Activated CD8-positive, alpha-beta memory T cell treated with anti-CD3 and anti-CD28 coated beads for 48 hours (primary cell): ENCODE data around the gene DNM1.
"Not testable (repeated sequence)": the region's sequence is repeated elsewhere in the genome, so short reads cannot be mapped to it uniquely, and the experiment has no call there.

Source experiments
- DNase-seq, 3 experiments: peaks; one replicate each; pipeline ENCODE4 v3.0.0-alpha.2; 2020; ENCODE audit warnings: low read depth in 2 of 3, low spot score in 2 of 3

Gene DNM1

DNA sequence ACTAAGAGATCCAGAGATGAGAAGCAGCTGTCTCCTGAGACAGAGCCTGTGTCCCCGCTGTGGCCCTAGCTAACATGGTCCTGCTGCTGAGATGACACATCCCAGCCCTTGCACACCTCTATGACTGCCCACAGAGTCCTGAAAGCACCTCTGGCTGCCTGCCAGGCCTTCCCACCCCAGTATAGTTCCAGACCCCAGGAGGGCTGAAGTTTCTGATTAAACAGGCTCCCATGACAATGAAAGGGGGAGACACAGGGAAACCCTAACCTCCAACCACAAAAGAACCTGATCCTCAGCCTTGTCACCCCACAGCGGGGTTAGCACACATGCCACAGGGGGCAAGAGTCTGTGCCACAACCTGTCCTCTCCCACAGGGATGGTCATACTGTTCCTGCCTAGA is 27.5 kb upstream of the DNM1 start:
- DNase-seq, result no peak

DNA sequence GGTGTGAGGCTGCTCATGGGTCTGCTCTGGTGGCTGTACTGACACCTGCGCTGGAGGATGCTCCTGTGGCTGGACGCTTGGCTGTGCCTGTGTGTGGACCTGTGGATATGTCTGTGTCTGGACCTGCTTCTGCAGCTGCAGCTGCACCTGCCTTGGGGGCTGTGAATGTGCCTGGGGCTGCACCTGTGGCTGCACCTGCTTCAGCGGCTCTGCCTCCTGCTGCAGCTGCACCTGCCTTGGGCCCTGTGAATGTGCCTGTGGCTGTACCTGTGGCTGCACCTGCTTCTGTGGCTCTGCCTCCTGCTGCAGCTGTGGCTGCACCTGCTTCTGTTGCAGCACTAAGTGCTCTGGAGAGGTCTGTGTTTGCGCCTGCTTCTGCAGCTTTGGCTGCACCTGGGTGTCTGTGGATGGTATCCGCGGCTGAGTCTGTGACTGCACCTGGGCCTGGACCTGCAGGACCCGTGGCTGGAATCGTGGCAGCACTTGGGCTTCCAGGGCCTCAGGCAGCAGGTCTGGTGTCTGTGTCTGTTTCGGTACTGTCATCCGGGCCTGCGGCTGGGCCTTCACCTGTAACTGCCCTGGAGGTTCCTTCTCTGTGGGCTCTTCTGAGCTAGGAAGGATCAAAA is 24.3 kb upstream of the DNM1 start:
- DNase-seq, result no peak

DNA sequence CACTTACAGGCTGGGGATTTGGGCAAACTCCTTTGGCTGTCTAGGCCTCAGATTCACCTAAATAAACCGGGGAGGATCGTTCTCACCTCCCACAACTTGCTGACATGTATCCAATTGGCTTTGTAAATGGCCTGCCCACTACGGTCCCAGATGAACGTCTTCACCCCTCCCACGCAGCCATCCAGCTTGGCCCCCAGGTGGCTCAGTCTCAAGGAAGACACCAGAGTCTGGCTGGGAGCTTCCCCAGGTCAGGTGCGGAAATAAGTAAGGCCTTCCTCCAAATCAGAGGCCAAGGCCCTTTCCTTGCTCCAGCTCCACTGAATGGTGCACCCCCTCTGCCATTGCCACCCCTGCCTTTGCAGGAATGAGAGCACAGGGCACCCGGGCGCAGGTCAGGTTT is 23.2 kb upstream of the DNM1 start:
- no peak for DNase-seq

DNA sequence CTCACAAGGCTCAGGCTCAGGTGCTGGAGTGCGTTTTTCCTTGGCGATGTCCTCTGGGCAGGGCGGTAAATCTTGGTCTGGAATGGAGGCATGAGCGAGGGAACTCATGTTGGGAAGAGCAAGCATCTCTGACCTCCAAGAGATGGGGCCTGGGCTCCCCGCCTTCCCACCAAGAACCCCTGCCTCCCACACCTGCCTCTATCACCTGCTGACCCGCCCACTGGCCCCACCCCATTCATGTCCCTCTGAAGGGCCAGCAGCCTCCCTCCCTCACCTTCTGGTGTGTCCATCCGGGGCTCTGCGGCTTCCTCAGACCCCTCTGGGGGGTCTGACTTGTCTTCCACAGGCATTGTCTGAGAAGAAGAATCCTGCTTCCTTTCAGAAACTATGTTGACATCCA is 22.7 kb upstream of the DNM1 start:
- DNase-seq, result no peak

DNA sequence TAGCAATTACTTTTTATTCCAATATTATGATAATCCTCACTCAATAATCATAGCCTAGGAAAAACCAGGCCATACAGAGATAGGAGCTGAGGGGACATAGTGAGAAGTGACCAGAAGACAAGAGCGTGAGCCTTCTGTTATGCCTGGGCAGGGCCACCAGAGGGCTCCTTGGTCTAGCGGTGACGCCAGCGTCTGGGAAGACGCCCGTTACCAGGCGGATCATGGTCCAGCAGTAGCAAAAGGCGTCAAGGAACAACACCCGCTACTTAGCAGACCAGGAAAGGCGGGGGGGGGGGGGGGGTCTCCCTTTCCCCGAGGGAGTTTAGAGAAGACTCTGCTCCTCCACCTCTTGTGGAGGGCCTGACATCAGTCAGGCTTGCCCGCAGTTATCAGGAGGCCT is 21.7 kb upstream of the DNM1 start:
- DNase-seq, result not testable (repeated sequence)

DNA sequence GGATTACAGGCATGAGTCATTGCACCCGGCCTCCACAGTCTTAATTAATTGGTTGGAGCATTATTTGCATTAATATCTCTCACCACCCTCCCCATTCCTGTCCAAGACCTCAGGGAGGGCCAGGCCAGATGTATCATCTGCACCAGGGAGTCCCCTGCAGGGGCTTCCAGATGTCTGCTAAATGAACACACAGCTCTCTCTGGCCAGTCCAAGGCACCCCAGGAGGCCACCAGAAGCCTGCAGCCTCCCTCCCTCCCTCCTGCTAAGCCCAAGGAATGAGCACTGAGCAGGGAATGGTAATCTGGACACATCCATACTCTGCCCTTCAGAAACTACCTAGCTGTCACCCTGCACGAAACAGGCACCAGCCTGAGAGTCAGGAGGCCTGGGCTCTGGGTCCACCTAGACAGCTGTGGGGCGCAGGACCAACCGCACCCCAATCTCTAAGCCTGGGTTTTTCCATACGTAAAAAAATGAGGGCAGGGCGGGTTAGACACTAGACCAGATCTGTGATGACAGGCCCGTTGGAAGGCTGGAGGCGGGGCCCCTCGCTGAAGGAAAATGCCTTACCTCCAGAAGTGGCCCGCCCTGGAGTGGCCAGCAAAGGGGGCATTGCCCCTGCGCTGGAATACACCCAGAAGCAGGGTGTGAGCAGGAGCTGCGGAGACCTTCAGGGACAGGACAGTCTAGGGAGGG is 20.1 kb upstream of the DNM1 start:
- no peak for DNase-seq

DNA sequence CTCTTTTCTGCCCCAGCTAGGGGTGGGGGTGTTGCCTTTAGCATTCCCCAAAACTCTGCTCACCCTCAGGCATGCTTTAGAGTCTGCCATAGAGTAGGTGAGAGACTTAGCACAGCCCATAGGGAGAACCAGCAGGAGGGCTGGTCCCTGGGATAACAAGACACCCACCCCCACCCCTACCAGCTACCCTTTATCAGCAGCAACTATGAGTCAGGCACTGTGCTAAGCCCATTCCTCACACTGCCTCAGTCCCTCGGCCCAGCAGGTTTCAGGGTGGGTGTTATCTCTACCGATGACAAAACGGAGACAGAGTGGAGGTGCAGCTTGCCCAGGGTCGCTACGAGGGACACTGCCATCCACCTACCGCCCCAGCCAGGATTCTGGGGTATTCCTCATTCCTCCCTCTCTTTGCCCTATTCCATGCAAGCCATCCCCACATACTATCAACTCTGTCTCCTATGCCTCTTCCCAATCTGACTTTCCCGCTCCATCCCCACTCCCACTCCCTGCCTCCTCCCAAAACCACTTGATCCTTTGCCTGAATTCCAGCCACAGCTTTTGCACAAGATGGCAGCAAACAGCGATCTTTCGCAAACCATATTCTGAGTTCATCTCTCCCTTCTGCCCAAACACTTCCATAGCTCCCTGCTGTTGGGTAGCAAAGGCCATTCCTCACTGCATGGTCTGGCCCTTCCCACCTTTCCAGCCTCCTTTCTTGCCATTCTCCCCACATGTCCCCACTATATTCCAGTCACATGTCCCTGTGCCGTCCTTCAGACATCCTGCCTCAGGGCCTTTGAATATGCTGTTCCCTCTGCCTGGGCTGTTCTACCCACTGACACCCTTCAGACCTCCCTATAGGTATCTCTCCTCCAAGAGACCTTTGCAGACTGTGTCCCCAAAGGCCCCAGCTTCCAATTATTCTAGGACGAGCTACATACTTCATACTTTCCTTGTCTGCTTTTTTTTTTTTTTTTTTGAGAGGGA is 16.9 kb upstream of the DNM1 start:
- DNase-seq, result no peak

DNA sequence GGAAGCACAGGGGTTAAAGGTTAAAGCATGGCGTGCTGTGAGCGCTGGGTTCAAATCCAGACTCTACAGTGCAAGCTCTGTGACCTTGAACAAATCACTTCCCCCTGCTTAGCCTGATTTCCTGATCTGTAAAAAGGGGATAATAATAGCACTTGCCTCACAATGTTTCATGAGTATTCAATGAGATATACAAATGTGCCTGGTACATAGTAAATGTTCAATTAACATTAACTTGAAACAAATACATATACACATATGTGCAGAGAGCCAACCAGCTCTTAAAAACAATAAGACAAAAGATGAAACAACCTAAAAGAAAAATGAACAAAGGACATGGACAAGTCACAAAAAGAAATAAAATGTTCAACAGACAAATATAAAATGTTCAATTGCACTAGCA is 15.8 kb upstream of the DNM1 start:
- no peak for DNase-seq

DNA sequence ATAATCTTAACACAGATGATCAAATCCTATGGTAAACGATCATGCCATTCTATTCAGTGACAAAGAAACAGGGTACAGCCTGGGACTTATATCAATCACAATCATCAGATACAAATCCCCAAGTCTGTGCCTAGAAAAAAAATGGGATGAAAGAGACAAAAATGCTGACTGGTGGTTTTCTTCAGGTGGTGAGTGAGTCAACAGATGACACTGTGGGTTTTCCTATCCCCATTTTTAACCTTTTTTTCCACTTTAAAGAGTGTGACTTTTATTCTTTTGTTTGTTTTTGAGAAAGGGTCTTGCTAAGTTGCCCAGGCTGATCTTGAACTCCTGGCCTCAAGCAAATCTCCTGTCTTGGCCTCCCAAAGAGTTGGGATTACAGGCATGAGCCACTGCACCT is 15.0 kb upstream of the DNM1 start:
- no peak for DNase-seq

DNA sequence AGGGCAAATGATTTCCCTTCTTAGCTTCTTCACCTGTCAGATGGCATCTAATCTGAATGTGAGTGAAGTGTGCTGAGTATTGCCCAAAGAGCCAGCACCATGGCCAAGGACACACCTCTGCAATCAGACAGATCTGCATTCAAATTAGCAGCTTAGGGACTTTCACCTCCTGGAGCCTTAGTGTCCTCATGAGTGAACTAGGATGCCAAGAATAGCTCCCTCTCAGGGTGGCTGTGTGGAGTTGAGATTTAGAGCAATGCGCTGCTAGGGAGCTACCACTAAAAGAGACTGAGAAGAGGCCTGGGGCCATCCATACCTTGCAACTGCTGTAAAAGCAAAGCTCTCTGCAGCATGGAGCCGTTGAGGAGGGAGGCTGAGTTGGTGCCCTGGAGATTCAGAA is 13.2 kb upstream of the DNM1 start:
- DNase-seq, result no peak

DNA sequence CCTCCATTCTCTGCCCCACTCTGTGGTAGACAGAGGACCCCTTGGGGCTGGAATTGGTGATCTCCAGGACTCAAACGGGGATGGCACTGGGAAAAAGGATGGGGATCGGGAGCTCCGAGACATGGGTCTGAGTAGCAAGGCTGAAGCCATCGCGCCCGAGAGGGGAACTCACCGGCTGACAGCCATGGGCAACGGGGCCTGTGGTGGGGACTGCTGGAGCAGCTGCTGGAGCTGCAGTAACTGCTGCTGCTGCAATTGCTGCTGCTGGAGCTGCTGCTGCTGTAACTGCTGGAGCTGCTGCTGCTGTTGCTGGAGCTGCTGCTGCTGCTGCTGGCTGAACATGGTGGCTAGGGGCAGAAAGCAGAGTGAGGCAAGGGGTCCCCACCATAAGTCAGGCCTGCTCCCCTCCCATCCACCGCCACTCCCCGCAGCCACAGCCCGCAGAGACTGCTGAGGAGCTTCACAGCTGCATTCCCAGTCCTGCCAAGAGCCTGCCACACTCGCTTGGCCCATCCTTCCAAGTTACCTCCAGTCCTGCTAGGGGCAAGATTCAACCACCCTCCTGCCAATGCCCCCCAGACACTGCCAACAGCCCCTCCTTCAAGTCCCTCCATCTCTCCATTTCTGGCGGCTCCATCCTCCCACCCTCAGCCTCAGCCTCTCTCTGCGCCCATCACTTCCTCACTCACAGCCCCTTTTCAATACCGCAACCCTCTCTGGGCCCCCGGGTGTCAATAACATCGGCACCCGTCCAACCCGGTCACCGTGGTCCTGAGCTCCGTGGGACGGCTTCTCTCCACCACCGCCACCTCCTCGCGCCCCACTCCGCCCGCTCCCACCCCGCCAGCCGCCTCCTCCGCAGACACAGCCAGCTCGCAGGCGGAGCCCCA is 12.4 kb upstream of the DNM1 start:
- peak in 2 of 3 experiments; percentile 22 to 37 for DNase-seq

DNA sequence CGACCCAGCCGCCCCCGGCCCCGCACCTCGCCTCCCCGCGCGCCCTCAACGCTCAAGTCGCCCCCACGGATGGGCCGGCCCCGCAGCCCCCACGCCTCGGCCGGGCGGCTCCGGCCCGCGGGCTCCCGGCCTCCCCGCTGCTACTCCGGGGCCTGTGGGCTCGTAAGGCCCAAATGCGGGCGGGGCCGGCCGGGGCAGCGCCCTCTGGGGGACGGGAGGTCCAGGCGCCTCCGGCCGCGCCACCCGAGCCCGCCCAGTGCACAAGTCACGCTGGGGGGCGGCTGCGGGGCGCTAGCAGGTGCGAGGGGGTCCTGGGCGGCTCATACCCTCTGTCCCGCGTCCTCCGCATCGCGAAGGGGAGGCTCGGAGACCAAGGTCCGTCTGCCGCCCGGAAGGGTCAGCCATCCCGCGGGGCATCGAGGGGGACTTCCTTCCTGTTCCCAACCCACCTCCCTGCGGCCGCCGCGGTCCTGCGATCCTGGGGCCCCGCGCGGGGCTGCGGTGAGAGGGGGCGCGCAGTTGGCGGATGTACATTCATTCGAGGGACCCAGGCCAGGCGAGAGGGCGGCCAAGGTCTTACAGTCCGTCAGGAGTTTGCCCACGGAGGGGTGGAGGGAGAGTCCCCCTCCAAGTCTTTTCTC is 11.7 kb upstream of the DNM1 start, which contains the start of gene CIZ1:
Gene CIZ1 (minus strand): TSS at position 167 of the 641 bp plus-strand sequence. CDS start 715 bp downstream, outside the sequence.
- DNase-seq, result peak; percentile 57 to 67 (median 61)

DNA sequence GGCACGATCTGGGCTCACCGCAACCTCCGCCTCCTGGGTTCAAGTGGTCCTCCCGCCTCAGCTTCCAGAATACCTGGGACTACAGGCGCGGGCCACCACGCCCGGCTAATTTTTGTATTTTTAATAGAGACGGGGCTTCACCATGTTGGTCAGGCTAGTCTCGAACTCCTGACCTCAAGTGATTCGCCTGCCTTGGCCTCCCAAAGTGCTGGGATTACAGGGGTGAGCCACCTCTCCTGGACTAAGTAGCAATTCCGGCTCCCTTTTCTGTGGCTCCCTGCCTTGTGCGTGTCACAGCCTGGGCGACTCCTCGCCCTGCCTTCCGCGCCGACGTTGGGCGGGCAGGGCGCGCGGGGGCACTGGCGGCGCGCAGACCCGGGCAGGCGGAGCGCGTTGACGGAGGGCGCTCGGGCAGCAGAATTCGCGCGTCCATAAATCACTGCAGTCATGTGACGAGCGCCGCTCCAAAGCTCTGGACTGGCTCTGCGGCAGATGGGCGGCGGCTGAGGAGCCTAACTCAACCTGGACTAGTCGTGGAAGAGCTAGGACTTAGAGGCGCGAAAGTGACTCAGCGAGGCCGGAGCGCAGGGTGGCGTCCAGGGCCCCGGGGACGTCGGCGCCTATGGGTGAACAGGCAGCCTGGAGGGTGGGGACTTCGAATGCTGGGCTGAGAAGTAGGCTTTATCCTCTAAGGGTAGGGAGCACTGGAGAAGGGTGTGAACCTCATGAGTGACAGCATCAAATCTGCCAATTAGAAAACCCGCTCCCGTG is 10.4 kb upstream of the DNM1 start:
- DNase-seq, result no peak

DNA sequence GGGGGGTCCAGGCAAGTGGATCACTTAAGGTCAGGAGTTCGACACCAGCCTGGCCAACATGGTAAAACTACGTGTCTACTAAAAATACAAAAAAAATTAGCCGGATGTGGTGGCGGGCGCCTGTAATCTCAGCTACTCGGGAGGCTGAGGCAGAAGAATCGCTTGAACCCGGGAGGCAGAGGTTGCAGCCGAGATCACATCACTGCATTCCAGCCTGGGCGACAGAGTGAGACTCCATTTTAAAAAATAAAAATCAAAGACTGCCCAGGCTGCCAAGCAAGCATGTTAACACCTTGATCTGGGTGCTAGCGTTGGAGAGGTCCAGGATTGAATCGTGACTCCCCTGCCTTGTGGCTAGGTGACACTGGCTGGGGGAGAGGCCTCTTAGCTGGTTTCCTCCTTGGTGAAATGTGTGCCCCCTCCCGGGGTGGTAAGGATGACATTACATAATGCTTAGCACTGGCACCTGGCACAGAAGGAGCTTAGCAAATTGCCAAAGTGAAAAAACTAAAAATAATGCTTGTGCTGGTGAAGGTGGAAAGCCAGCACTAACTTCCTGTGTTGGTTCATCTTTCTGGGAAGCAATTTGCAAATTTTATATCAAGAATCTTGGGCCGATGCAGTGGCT is 9.6 kb upstream of the DNM1 start:
- DNase-seq, result no peak

DNA sequence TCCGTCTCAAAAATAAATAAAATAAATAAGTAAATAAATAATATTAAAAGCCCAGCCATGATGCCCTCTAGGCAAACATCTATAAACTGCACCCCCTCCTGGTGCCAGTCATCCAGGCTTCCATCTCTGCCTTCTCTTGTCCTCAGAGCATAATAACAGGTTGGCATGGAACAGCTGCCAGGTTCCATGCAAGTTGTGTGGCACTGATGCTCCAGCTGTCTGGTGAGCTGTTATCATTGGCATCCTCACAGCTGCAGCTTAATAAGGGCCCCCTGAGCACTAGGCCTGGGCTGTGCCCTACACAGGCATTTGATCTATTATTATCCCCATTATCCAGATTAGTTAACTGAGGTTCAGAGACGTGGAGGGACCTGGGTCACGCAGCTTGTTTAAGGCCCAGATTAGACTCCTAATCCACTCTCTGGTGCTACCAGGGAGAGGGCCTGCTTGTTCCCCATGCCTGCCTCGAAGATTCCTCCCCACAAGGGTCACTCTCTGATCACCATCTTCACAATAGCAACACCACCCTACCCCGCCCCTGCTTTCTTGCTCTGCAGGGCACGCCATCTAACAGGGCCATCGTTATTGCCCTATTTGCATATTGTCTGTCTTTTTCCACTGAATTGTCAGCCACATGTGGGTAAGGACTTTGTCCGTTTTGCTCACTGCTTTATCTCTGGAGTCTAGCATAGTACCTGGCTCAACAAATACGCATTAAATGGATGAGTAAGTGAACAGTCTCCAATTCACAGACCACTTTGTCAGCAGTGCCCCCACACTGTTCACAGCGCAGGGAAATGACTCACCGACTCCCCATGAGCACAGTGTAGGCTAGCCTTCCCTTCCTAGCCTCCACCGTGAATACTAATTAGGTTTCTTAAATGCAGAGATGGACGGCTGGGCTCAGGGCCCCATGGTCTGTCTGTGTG is 1.5 kb upstream of the DNM1 start:
- DNase-seq, result no peak

DNA sequence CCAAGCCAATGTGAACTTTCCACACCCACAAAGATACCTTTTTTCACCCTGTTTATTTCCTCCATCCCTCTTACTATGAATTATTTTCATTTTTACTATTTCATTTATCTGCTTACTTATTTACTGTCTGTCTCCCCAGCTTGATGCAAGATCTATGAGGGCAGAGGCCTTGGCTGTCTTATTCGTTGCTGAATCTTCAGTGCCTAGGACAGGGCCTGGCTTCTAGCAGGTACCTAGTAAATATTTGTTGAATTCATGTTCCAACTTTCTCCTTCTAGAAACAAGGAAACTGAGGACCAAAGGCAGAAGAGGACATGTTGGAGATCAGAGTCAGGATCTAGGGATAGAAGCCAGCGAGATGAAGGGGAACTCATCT is 543 bp upstream of the DNM1 start:
- no peak for DNase-seq

DNA sequence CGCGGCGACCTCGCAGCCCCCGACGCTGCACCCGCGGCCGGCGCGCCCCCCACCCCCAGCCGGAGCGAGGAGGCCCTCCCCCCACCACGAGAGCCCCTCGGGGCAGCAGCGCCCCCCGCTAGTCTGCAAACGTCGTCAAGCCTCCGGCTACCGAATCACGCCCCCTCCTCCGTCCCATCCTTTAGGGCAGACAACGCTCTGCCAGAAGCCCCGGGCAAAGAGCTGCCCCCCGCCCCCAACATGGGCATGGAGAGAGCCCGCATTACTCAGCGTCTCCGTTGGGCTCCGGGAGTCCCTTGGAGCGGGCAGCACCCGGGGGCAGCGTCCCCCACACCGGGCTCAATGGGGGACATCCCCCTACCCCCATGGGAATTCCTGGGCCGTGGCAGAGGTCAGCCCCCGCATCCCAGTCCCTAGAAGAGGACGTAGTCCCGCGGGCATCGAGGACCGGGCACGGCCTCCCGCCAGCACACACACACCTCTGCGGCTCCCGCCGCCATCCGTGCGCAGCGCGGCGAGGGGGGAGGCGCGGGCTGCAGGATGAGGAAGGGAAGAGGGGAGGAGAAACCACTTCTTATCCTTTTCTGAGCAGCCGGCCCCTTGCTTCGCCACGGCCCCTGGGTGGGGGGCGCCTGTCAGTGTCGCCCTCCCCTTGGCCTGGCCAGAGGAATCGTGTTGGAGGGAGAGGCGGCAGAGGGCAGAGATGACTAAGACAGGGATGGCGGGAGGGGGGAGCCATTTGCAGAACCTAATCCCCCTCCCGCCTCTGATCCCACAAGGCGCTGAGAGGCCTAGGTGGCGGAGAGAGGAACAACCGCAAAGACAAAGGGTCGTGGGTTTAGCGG is 750 bp downstream of the DNM1 start:
- DNase-seq, result no peak
